Smooth muscle cell (in vitro differentiated cells): ENCODE results near the gene SND1. TPM values are rescaled to one million over a fixed set of nuclear protein-coding genes. Genes with fewer than 3 reads are reported as not detected.

ENCODE experiments used
- DNase-seq: peaks from one replicate; lab custom pipeline; 2025; ENCODE audit not compliant: unreplicated experiment; lab: John Stamatoyannopoulos, UW
- H2AFZ ChIP-seq: fragments of 200-600 bp; sonication (generic); 2 replicates; pipeline ENCODE4 v1.6.0; 2016; ENCODE audit warnings: antibody characterized with exemption, low read depth, mild to moderate bottlenecking
- H3F3A ChIP-seq: fragments of 200-600 bp; sonication (generic); 2 replicates; pipeline ENCODE4 v1.6.0; 2017; ENCODE audit warnings: antibody characterized with exemption, low read depth
- H3K27ac ChIP-seq: fragments of 200-600 bp; sonication (generic); 2 replicates; pipeline ENCODE4 v1.5.1; 2016; ENCODE audit warnings: low read depth, mild to moderate bottlenecking
- H3K27me3 ChIP-seq: fragments of 200-600 bp; sonication (generic); 2 replicates; pipeline ENCODE4 v1.6.1; 2016; ENCODE audit warnings: low read depth, mild to moderate bottlenecking
- H3K36me3 ChIP-seq: fragments of 200-600 bp; sonication (generic); 2 replicates; pipeline ENCODE4 v1.5.1; 2016; ENCODE audit warnings: low read depth
- H3K4me1 ChIP-seq: fragments of 200-600 bp; sonication (generic); 2 replicates; pipeline ENCODE4 v1.5.1; 2016; ENCODE audit warnings: low read depth
- H3K4me2 ChIP-seq: fragments of 200-600 bp; sonication (generic); 2 replicates; pipeline ENCODE4 v1.6.0; 2016; ENCODE audit warnings: mild to moderate bottlenecking
- H3K4me3 ChIP-seq: fragments of 200-600 bp; sonication (generic); 2 replicates; pipeline ENCODE4 v1.5.1; 2016; ENCODE audit warnings: mild to moderate bottlenecking
- H3K79me2 ChIP-seq: fragments of 200-600 bp; sonication (generic); 2 replicates; pipeline ENCODE4 v1.6.0; 2016; ENCODE audit warnings: low read depth, mild to moderate bottlenecking
- H3K9ac ChIP-seq: fragments of 200-600 bp; sonication (generic); 2 replicates; pipeline ENCODE4 v1.6.0; 2016; ENCODE audit warnings: low read depth
- H3K9me3 ChIP-seq: fragments of 200-600 bp; sonication (generic); replicated peaks from 2 replicates; pipeline ENCODE4 v1.5.1; 2016; ENCODE audit warnings: low read depth
- H4K20me1 ChIP-seq: fragments of 200-600 bp; sonication (generic); 2 replicates; pipeline ENCODE4 v1.6.0; 2016; ENCODE audit warnings: low read depth
- CTCF ChIP-seq: fragments of 200-600 bp; sonication (generic); IDR thresholded peaks from 2 replicates; pipeline ENCODE4 v1.5.1; 2017; ENCODE audit warnings: borderline replicate concordance, mild to moderate bottlenecking, antibody characterized with exemption; ENCODE audit not compliant: insufficient read depth, poor library complexity, severe bottlenecking
- WGBS: methylation state at CpG from one replicate; pipeline ENCODE4 v1.1.7; 2016; ENCODE audit warnings: low lambda C conversion rate; 5-methylcytosine and 5-hydroxymethylcytosine counted together
- polyA plus RNA-seq: library from polyadenylated mRNA; unstranded; fragments of >200 nt; fragmentation: Nextera tagmentation; extraction: Ambion mirVana; gene quantifications from 2 replicates; pipeline ENCODE4 v1.2.1, GENCODE V29; 2016
- total RNA-seq: library from RNA; depleted of rRNA; stranded (reverse); fragments of >200 nt; gene quantifications from 2 replicates; pipeline ENCODE4 v1.2.3, GENCODE V29; 2014

The SND1 gene
- total and polyA plus RNA-seq, 2 experiments from 2014 or later, result 129 to 136 TPM

GRCh38 chr7:127954357-127954748, 302.4 kb downstream of the SND1 start:
- Histone ChIP-seq H4K20me1 (peaks cover 98% of the 10 kb centered on the region), H3K4me2 (no peak overlapping the region), H3K27me3 (no peaks in the 10 kb centered on the region), H3K9me3 (no peaks in the 10 kb centered on the region), H3K79me2 (peaks cover 7% of the 10 kb centered on the region), H3K36me3 (peaks cover 4% of the 10 kb centered on the region), H3K4me1 (peaks cover 7% of the 10 kb centered on the region), H3K27ac (no peak overlapping the region), H3K4me3 (no peak overlapping the region), H2AFZ (no peak overlapping the region), H3K9ac (no peak overlapping the region), H3F3A (no peaks in the 10 kb centered on the region)
- no peak for TF ChIP-seq CTCF
- DNase-seq, result no peak
- WGBS, result 82% methylated on average over 2 of the region's 2 CpGs

GRCh38 chr7:127955051-127955531, 303.1 kb downstream of the SND1 start:
- H3K79me2 ChIP-seq, result peaks cover 7% of the 10 kb centered on the region
- H3K27ac ChIP-seq, result no peak overlapping the region
- peaks cover 7% of the 10 kb centered on the region for H3K4me1 ChIP-seq
- H4K20me1 ChIP-seq, result peaks cover 98% of the 10 kb centered on the region
- H3K27me3 ChIP-seq, result no peaks in the 10 kb centered on the region
- peaks cover 4% of the 10 kb centered on the region for H3K36me3 ChIP-seq
- 81% methylated on average over 7 of the region's 7 CpGs for WGBS
- no peak overlapping the region for H3K4me3 ChIP-seq
- H3K9me3 ChIP-seq, result no peaks in the 10 kb centered on the region
- H3F3A ChIP-seq, result no peaks in the 10 kb centered on the region
- no peak overlapping the region for H2AFZ ChIP-seq
- H3K9ac ChIP-seq, result no peak overlapping the region
- H3K4me2 ChIP-seq, result no peak overlapping the region
- no peak for TF ChIP-seq CTCF
- DNase-seq, result no peak

- 87% methylated on average over 5 of the region's 5 CpGs for WGBS
- no peak for TF ChIP-seq CTCF
Observed at GRCh38 chr7:127957886-127958285, 305.9 kb downstream of the SND1 start.

GRCh38 chr7:127959770-127960169, 307.8 kb downstream of the SND1 start:
- Histone ChIP-seq H3K9ac (no peak overlapping the region), H3K9me3 (no peaks in the 10 kb centered on the region), H3F3A (no peaks in the 10 kb centered on the region), H3K79me2 (peaks cover 8% of the 10 kb centered on the region), H3K27me3 (no peaks in the 10 kb centered on the region), H3K27ac (no peak overlapping the region), H3K4me3 (no peak overlapping the region), H3K4me2 (no peak overlapping the region), H3K4me1 (no peaks in the 10 kb centered on the region), H3K36me3 (peaks cover 2% of the 10 kb centered on the region), H4K20me1 (peaks cover 67% of the 10 kb centered on the region), H2AFZ (no peak overlapping the region)
- TF ChIP-seq CTCF, result no peak
- no peak for DNase-seq
- WGBS, result 96% methylated on average over 4 of the region's 4 CpGs

More at GRCh38 chr7:127957886-127958285, 305.9 kb downstream of the SND1 start:
- Histone ChIP-seq H3K4me1 (peaks cover 7% of the 10 kb centered on the region), H3K36me3 (peaks cover 7% of the 10 kb centered on the region), H3K9ac (no peak overlapping the region), H3K79me2 (peaks cover 11% of the 10 kb centered on the region), H3F3A (no peaks in the 10 kb centered on the region), H3K9me3 (no peaks in the 10 kb centered on the region), H3K27ac (no peak overlapping the region), H4K20me1 (peaks cover 84% of the 10 kb centered on the region), H3K4me3 (no peak overlapping the region), H3K27me3 (no peaks in the 10 kb centered on the region), H2AFZ (no peak overlapping the region), H3K4me2 (no peak overlapping the region)
- no peak for DNase-seq
